Sigmoid colon (tissue), 4 donors: ENCODE measurements around the gene RXRA.

ENCODE experiments used
- CTCF ChIP-seq, 4 experiments: fragments of 450-650 bp in 3 of 4; fragments of 200-600 bp in 1 of 4; IDR thresholded peaks; one replicate each; pipeline ENCODE4 v1.5.1; 2016 to 2019; ENCODE audit warnings: antibody characterized with exemption in 4 of 4, mild to moderate bottlenecking in 3 of 4, moderate library complexity in 2 of 4
- EP300 ChIP-seq, 4 donors: sonication (generic); formaldehyde crosslinking; IDR thresholded peaks; one replicate each; pipeline ENCODE4 v1.6.1; 2017; ENCODE audit warnings: antibody characterized with exemption in 4 of 4
- POLR2AphosphoS5 ChIP-seq, 4 donors: sonication (generic); formaldehyde crosslinking; IDR thresholded peaks; one replicate each; pipeline ENCODE4 v1.6.1; 2017; ENCODE audit warnings: antibody characterized with exemption in 4 of 4

GRCh38 chr9:134305533-134305932, 20.7 kb upstream of the RXRA start:
- TF ChIP-seq CTCF (IDR thresholded peaks at IDR 0.05) (no peak), POLR2AphosphoS5 (IDR thresholded peaks at IDR 0.05) (no peak), EP300 (IDR thresholded peaks at IDR 0.05) (no peak)
